H1 (cell line): ENCODE measurements around the gene HOXB7.
A peak's percentile ranks its signal among the peaks of the same experiment; 100 is the strongest.

Source experiments
- CBX8 ChIP-seq: fragments of 300-800, 300-1000 bp; sonication (generic); IDR thresholded peaks from 2 replicates; pipeline ENCODE4 v1.7.1; 2016; ENCODE audit warnings: low read depth, low read length, borderline replicate concordance
- CREB1 ChIP-seq: IDR thresholded peaks from 2 replicates; pipeline ENCODE4 v1.6.1; 2012; ENCODE audit warnings: inconsistent platforms
- EP300 ChIP-seq, 2 experiments: IDR thresholded peaks; 1 replicate in 1 of 2; 2 replicates in 1 of 2; pipeline ENCODE4 v1.6.1; 2011 to 2012; ENCODE audit warnings: low read depth in 2 of 2, low read length in 2 of 2, mild to moderate bottlenecking in 2 of 2, borderline replicate concordance in 1 of 2, inconsistent platforms in 1 of 2, moderate library complexity in 1 of 2
- EZH2 ChIP-seq: fragments of 200-600 bp; sonication (generic); IDR thresholded peaks from 2 replicates; pipeline ENCODE4 v1.7.1; 2012; ENCODE audit warnings: low read depth, mild to moderate bottlenecking, moderate library complexity, low read length, inconsistent platforms; ENCODE audit not compliant: severe bottlenecking
- JUND ChIP-seq: IDR thresholded peaks from 2 replicates; pipeline ENCODE4 v1.6.1; 2011; ENCODE audit warnings: mild to moderate bottlenecking, improper control_type of control experiment, low read length
- POLR2A ChIP-seq, 2 experiments: IDR thresholded peaks; 1 replicate in 1 of 2; 2 replicates in 1 of 2; pipeline ENCODE4 v1.6.1; 2011; ENCODE audit warnings: low read depth in 2 of 2, low read length in 2 of 2, mild to moderate bottlenecking in 2 of 2; ENCODE audit errors: control extremely low read depth in 1 of 2
- POLR2AphosphoS5 ChIP-seq: IDR thresholded peaks from 2 replicates; pipeline ENCODE4 v1.6.1; 2011; ENCODE audit warnings: low read depth, low read length
- SIN3A ChIP-seq, 2 experiments: IDR thresholded peaks in 1 of 2; conservative IDR thresholded peaks in 1 of 2; 2 replicates each; pipeline ENCODE4 v1.6.1; 2011 to 2012; ENCODE audit warnings: low read length in 2 of 2, improper control_type of control experiment in 1 of 2, low read depth in 1 of 2, mild to moderate bottlenecking in 1 of 2
- SP2 ChIP-seq: IDR thresholded peaks from 2 replicates; pipeline ENCODE4 v1.6.1; 2012; ENCODE audit warnings: mild to moderate bottlenecking, low read length, inconsistent platforms
- SRF ChIP-seq: IDR thresholded peaks from 2 replicates; pipeline ENCODE4 v1.6.1; 2011; ENCODE audit warnings: mild to moderate bottlenecking, low read depth, low read length, moderate library complexity
- ZNF274 ChIP-seq: IDR thresholded peaks from 2 replicates; pipeline ENCODE4 v1.7.0; 2012; ENCODE audit warnings: low read length, borderline replicate concordance; ENCODE audit errors: extremely low read depth
- TF ChIP-seq, protein P1 (sequence below), 3 experiments: IDR thresholded peaks; 1 replicate in 2 of 3; 2 replicates in 1 of 3; pipeline versions ENCODE4 v1.5.1 to v1.6.1; 2011; ENCODE audit warnings: low read length in 3 of 3, mild to moderate bottlenecking in 3 of 3, inconsistent platforms in 2 of 3, low read depth in 1 of 3, moderate library complexity in 1 of 3; ENCODE audit not compliant: insufficient read depth in 1 of 3; ENCODE audit errors: control extremely low read depth in 1 of 3
- TF ChIP-seq, protein P2 (sequence below): IDR thresholded peaks from 2 replicates; pipeline ENCODE4 v1.6.1; 2011; ENCODE audit warnings: low read length, improper control_type of control experiment

GRCh38 chr17:48615047-48615962 lies 4.5 kb upstream of the HOXB7 start, which contains the start of gene HOXB8:
- TF ChIP-seq EP300 (IDR thresholded peaks at IDR 0.05; ENCODE audit: borderline replicate concordance in 1 of 2, low read depth in 2 of 2, low read length in 2 of 2) (no peak), SRF (no peak), EZH2 (no peak), POLR2A (IDR thresholded peaks at IDR 0.05; ENCODE audit: control extremely low read depth in 1 of 2, low read depth in 2 of 2, low read length in 2 of 2) (no peak), SIN3A (conservative IDR thresholded peaks at IDR 0.05 in 1 of 2, IDR thresholded peaks at IDR 0.05 in 1 of 2; ENCODE audit: low read depth in 1 of 2, low read length in 2 of 2) (no peak), CREB1 (no peak), POLR2AphosphoS5 (no peak), ZNF274 (no peak), SP2 (no peak), CBX8 (peak; percentile 72), JUND (no peak)
- TF ChIP-seq, protein P1, sequence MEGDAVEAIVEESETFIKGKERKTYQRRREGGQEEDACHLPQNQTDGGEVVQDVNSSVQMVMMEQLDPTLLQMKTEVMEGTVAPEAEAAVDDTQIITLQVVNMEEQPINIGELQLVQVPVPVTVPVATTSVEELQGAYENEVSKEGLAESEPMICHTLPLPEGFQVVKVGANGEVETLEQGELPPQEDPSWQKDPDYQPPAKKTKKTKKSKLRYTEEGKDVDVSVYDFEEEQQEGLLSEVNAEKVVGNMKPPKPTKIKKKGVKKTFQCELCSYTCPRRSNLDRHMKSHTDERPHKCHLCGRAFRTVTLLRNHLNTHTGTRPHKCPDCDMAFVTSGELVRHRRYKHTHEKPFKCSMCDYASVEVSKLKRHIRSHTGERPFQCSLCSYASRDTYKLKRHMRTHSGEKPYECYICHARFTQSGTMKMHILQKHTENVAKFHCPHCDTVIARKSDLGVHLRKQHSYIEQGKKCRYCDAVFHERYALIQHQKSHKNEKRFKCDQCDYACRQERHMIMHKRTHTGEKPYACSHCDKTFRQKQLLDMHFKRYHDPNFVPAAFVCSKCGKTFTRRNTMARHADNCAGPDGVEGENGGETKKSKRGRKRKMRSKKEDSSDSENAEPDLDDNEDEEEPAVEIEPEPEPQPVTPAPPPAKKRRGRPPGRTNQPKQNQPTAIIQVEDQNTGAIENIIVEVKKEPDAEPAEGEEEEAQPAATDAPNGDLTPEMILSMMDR (IDR thresholded peaks at IDR 0.05; ENCODE audit: control extremely low read depth in 1 of 3, insufficient read depth in 1 of 3, low read depth in 1 of 3, low read length in 3 of 3): no peak
- TF ChIP-seq, protein P2, sequence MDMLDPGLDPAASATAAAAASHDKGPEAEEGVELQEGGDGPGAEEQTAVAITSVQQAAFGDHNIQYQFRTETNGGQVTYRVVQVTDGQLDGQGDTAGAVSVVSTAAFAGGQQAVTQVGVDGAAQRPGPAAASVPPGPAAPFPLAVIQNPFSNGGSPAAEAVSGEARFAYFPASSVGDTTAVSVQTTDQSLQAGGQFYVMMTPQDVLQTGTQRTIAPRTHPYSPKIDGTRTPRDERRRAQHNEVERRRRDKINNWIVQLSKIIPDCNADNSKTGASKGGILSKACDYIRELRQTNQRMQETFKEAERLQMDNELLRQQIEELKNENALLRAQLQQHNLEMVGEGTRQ: no peak
